HCT116 (cell line): Measurements from ENCODE around the gene SBF2. TPM values are rescaled to one million over a fixed set of nuclear protein-coding genes. Genes with fewer than 3 reads are reported as not detected.
"Not testable (repeated sequence)": the region's sequence is repeated elsewhere in the genome, so short reads cannot be mapped to it uniquely, and the experiment has no call there.

Experiments used
- ATAC-seq: fragments of 200-7000 bp; cut with Tn5 transposase; 2 replicates; pipeline ENCODE4 v1.9.1; 2020; ENCODE audit warnings: mild to moderate bottlenecking, moderate library complexity
- BruUV-seq: library from RNA; stranded (reverse); fragments of 400-500 nt; replicated peaks from 2 replicates; lab custom pipeline; 2021; lab: Mats Ljungman, UMichigan
- CTCF ChIA-PET: fragments of 300-600 bp; sonication (Branson Sonifier 250); formaldehyde crosslinking; loops from one replicate; lab custom pipeline; 2021; ENCODE audit warnings: antibody characterized with exemption; lab: Charles Lee
- POLR2A ChIA-PET: fragments of 300-600, 350-600 bp; sonication (Branson Sonifier 250); formaldehyde crosslinking; loops from one replicate; lab custom pipeline; 2021; ENCODE audit warnings: antibody characterized with exemption; lab: Charles Lee
- RAD21 ChIA-PET, 2 experiments: fragments of 300-600 bp; sonication (Branson Sonifier 250); formaldehyde crosslinking; loops; one replicate each; lab custom pipeline; 2023; ENCODE audit warnings: low total read pairs in 2 of 2; ENCODE audit not compliant: uncharacterized antibody in 2 of 2, unreplicated experiment in 2 of 2, low non-redundant PET in 1 of 2; lab: Charles Lee
- DNase-seq: peaks from one replicate; pipeline ENCODE4 v3.0.0-alpha.2; 2010; ENCODE audit warnings: low read depth, low spot score
- H2AFZ ChIP-seq: fragments of 200-600 bp; shearing (Covaris generic), sonication (generic); 2 replicates; pipeline ENCODE4 v1.6.1; 2017; ENCODE audit warnings: low read depth, mixed run types, mixed read lengths, antibody characterized with exemption, low read length; ENCODE audit not compliant: poor library complexity, severe bottlenecking
- H3K27ac ChIP-seq: 2 replicates; pipeline ENCODE4 v1.5.1; 2012; ENCODE audit warnings: low read depth, low read length
- H3K27me3 ChIP-seq: fragments of 200-600 bp; sonication (generic); 2 replicates; pipeline ENCODE4 v1.6.1; 2016; ENCODE audit warnings: mixed run types, low read length, mixed read lengths; ENCODE audit not compliant: insufficient read depth
- H3K36me3 ChIP-seq, 2 experiments: fragments of 200-500 bp in 1 of 2; fragments of 200-600 bp in 1 of 2; sonication (Bioruptor generic) in 1 of 2; sonication (generic) in 1 of 2; 2 replicates each; pipeline versions ENCODE4 v1.5.1 to v1.6.1; 2014 to 2016; ENCODE audit warnings: low read length in 2 of 2, inconsistent platforms in 1 of 2, mixed read lengths in 1 of 2, mixed run types in 1 of 2; ENCODE audit not compliant: insufficient read depth in 2 of 2, control insufficient read depth in 1 of 2
- H3K4me1 ChIP-seq, 2 experiments: fragments of 200-600 bp in 1 of 2; sonication (generic) in 1 of 2; 2 replicates each; pipeline versions ENCODE4 v1.5.1 to v1.6.1; 2012 to 2017; ENCODE audit warnings: low read length in 2 of 2, inconsistent platforms in 1 of 2, mild to moderate bottlenecking in 1 of 2, mixed read lengths in 1 of 2, mixed run types in 1 of 2, moderate library complexity in 1 of 2; ENCODE audit not compliant: insufficient read depth in 2 of 2, control insufficient read depth in 1 of 2
- H3K4me2 ChIP-seq: fragments of 200-600 bp; sonication (generic); 2 replicates; pipeline ENCODE4 v1.6.1; 2017; ENCODE audit warnings: mixed run types, low read length, mixed read lengths
- H3K4me3 ChIP-seq, 2 experiments: fragments of 200-600 bp in 1 of 2; sonication (generic) in 1 of 2; replicated peaks in 1 of 2; 2 replicates each; pipeline ENCODE4 v1.5.1; 2011 to 2016; ENCODE audit warnings: low read length in 2 of 2, control low read depth in 1 of 2, low read depth in 1 of 2, mild to moderate bottlenecking in 1 of 2, mixed read lengths in 1 of 2, mixed run types in 1 of 2
- H3K79me2 ChIP-seq: fragments of 200-600 bp; sonication (generic); 2 replicates; pipeline ENCODE4 v1.6.1; 2017; ENCODE audit warnings: mild to moderate bottlenecking, mixed run types, low read length, moderate library complexity, mixed read lengths; ENCODE audit not compliant: insufficient read depth
- H3K9ac ChIP-seq: fragments of 200-600 bp; sonication (generic); 2 replicates; pipeline ENCODE4 v1.6.1; 2016; ENCODE audit warnings: low read length, mixed read lengths
- H3K9me2 ChIP-seq: fragments of 200-600 bp; sonication (generic), shearing (Covaris generic); 2 replicates; pipeline ENCODE4 v1.6.1; 2017; ENCODE audit warnings: mixed run types, mild to moderate bottlenecking, moderate library complexity; ENCODE audit not compliant: insufficient read depth
- H3K9me3 ChIP-seq, 2 experiments: fragments of 200-500 bp in 1 of 2; fragments of 200-600 bp in 1 of 2; sonication (Bioruptor generic) in 1 of 2; sonication (generic) in 1 of 2; 2 replicates each; pipeline ENCODE4 v1.6.1; 2014 to 2017; ENCODE audit warnings: low read length in 2 of 2, mixed read lengths in 2 of 2, inconsistent platforms in 1 of 2, low read depth in 1 of 2, mild to moderate bottlenecking in 1 of 2, mixed run types in 1 of 2, moderate library complexity in 1 of 2; ENCODE audit not compliant: control insufficient read depth in 1 of 2, insufficient read depth in 1 of 2
- H4K20me1 ChIP-seq: fragments of 200-600 bp; sonication (generic), shearing (Covaris generic); 2 replicates; pipeline ENCODE4 v1.6.1; 2017; ENCODE audit warnings: mixed run types, mild to moderate bottlenecking, moderate library complexity; ENCODE audit not compliant: insufficient read depth
- CEBPB ChIP-seq: IDR thresholded peaks from 2 replicates; pipeline ENCODE4 v1.6.1; 2012; ENCODE audit warnings: low read depth
- CTCF ChIP-seq, 3 experiments: fragments of 200-600 bp in 1 of 3; sonication (generic) in 1 of 3; IDR thresholded peaks in 2 of 3; conservative IDR thresholded peaks in 1 of 3; 2 replicates each; pipeline ENCODE4 v1.5.1; 2012 to 2017; ENCODE audit warnings: low read depth in 2 of 3, low read length in 2 of 3, antibody characterized with exemption in 1 of 3, borderline replicate concordance in 1 of 3, control low read depth in 1 of 3, mild to moderate bottlenecking in 1 of 3, mixed read lengths in 1 of 3, mixed run types in 1 of 3, moderate library complexity in 1 of 3; ENCODE audit not compliant: insufficient read depth in 1 of 3
- ELF1 ChIP-seq: IDR thresholded peaks from 2 replicates; pipeline ENCODE4 v1.6.1; 2012; ENCODE audit warnings: low read depth, borderline replicate concordance
- EZH2phosphoT487 ChIP-seq: fragments of 200-600 bp; IDR thresholded peaks from 2 replicates; pipeline ENCODE4 v1.6.1; 2018; ENCODE audit warnings: antibody characterized with exemption, borderline replicate concordance
- MAX ChIP-seq: IDR thresholded peaks from 2 replicates; pipeline ENCODE4 v1.6.1; 2012
- POLR2A ChIP-seq: IDR thresholded peaks from 2 replicates; pipeline ENCODE4 v1.7.0; 2011; ENCODE audit warnings: borderline replicate concordance; ENCODE audit not compliant: insufficient read depth, insufficient read length; ENCODE audit errors: extremely low read depth
- POLR2AphosphoS5 ChIP-seq: IDR thresholded peaks from 2 replicates; pipeline ENCODE4 v1.6.1; 2011; ENCODE audit warnings: mild to moderate bottlenecking, low read depth, low read length, moderate library complexity
- REST ChIP-seq: IDR thresholded peaks from 2 replicates; pipeline ENCODE4 v1.6.1; 2012; ENCODE audit warnings: low read depth
- SP1 ChIP-seq: IDR thresholded peaks from 2 replicates; pipeline ENCODE4 v1.6.1; 2012; ENCODE audit warnings: low read depth
- TCF7L2 ChIP-seq: IDR thresholded peaks from 2 replicates; pipeline ENCODE4 v1.7.0; 2011; ENCODE audit warnings: borderline replicate concordance, inconsistent platforms; ENCODE audit not compliant: insufficient read depth, insufficient read length; ENCODE audit errors: extremely low read depth
- YY1 ChIP-seq: IDR thresholded peaks from 2 replicates; pipeline ENCODE4 v1.6.1; 2011; ENCODE audit warnings: low read length, low read depth, moderate library complexity, mild to moderate bottlenecking; ENCODE audit not compliant: insufficient replicate concordance; ENCODE audit errors: extremely low read depth
- intact Hi-C: fragments of 100-400 bp; cut with micrococcal nuclease; formaldehyde crosslinking; loops from 2 replicates; pipeline ENCODE4 v1.10.0; 2022
- total RNA-seq: library from RNA; stranded (reverse); gene quantifications from one replicate; pipeline ENCODE4 v1.2.1, GENCODE V29; 2021; ENCODE audit not compliant: unreplicated experiment

The SBF2 gene
- total RNA-seq, 1 experiment from 2014 or later, result 35.0 TPM

GRCh38 chr11:9745411-9746211 is 548.4 kb downstream of the SBF2 start (continued):
- no peak for TF ChIP-seq CTCF (IDR thresholded peaks at IDR 0.05 in 2 of 3, conservative IDR thresholded peaks at IDR 0.05 in 1 of 3; ENCODE audit: borderline replicate concordance in 1 of 3, insufficient read depth in 1 of 3, low read depth in 2 of 3, low read length in 2 of 3)

- H3K4me1 ChIP-seq, H2AFZ ChIP-seq, H3K79me2 ChIP-seq, CTCF ChIA-PET, H3K4me3 ChIP-seq, DNase-seq, H3K27ac ChIP-seq, H3K9me2 ChIP-seq, ATAC-seq, intact Hi-C loops, H3K9me3 ChIP-seq, H3K9ac ChIP-seq, POLR2A ChIA-PET, RAD21 ChIA-PET, H3K27me3 ChIP-seq, H4K20me1 ChIP-seq, H3K4me2 ChIP-seq, BruUV-seq: not testable (repeated sequence)
- H3K36me3 ChIP-seq, result 0 out of 4 replicates have a peak, but pooled peaks cover 0 to 11% of the 10 kb centered on the region in 2 experiments
Observed at GRCh38 chr11:9743512-9743911, 550.5 kb downstream of the SBF2 start.

GRCh38 chr11:9741260-9741659 is 552.8 kb downstream of the SBF2 start:
- ChIA-PET POLR2A (no interaction called here), RAD21 (no interaction called here), CTCF (no interaction called here)
- Histone ChIP-seq H3K27ac (no peak overlapping the region), H3K4me1 (no peaks in the 10 kb centered on the region), H3K27me3 (no peaks in the 10 kb centered on the region), H3K9me3 (no peaks in the 10 kb centered on the region), H3K9ac (no peak overlapping the region), H3K79me2 (no peaks in the 10 kb centered on the region), H4K20me1 (no peaks in the 10 kb centered on the region), H3K9me2 (no peaks in the 10 kb centered on the region), H3K36me3 (0 out of 4 replicates have a peak, but pooled peaks cover 0 to 11% of the 10 kb centered on the region in 2 experiments), H2AFZ (no peak overlapping the region), H3K4me2 (no peak overlapping the region), H3K4me3 (no peak overlapping the region)
- intact Hi-C loops, result no loop called here
- DNase-seq (no peak), ATAC-seq (no peak)
- no TSS peak for BruUV-seq
- no peak for TF ChIP-seq REST
- TF ChIP-seq MAX, result no peak
- TF ChIP-seq ELF1, result no peak
- TF ChIP-seq POLR2AphosphoS5, result no peak
- no peak for TF ChIP-seq TCF7L2
- TF ChIP-seq POLR2A, result no peak
- no peak for TF ChIP-seq SP1
- TF ChIP-seq CEBPB, result no peak
- TF ChIP-seq EZH2phosphoT487, result no peak
- no peak for TF ChIP-seq YY1
